GM19395 (cell line): Measurements from ENCODE around the gene GOLGA6A.
"Not testable (repeated sequence)": the region's sequence is repeated elsewhere in the genome, so short reads cannot be mapped to it uniquely, and the experiment has no call there.

Experiments
- ATAC-seq: cut with Tn5 transposase; IDR thresholded peaks from one replicate; pipeline ENCODE4 v1.9.1; 2021; ENCODE audit warnings: mild to moderate bottlenecking, moderate library complexity; ENCODE audit not compliant: unreplicated experiment

GOLGA6A gene

GRCh38 chr15:74108111-74108510 is 25.8 kb upstream of the GOLGA6A start:
- no peak for ATAC-seq

DNA sequence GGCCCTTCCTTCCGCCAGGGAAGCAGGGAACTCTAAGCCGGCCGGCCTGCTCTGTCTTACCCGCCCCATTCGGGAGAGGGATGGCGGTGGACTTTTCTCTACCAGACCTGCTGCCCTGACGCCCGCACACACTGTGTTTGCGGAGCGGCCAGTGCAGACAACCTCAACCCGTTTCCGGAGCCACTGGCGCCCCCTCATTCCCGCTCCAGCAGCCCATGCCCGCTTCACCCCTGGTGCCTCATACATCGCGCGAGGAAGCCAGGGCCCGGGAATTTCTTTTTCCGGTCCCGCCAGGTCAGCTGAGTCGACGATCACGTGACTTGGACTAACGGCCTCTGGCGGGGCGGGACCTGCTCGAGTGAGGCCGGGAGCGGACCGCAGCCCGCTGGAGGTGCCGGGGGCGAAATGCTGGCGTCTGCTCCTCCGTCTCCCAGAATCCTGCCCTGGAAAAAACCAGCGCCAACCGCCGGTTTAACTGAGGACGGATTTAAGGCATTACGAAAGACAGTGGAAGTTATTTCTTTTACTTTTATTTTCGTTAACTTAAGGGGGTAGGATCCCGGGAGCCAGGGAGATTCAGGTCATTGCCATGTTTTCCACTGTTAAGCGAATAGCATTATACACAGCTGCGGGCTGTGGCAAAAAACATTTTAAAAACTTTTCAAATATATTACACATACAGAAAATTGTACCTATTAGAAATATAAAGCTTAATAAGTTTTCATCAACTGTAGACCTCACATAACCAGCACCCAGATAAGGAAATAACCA is 17.8 kb upstream of the GOLGA6A start:
- ATAC-seq, result peak; percentile 84

- ATAC-seq, result not testable (repeated sequence)
Measured at GRCh38 chr15:74096753-74097474, 14.6 kb upstream of the GOLGA6A start.

DNA sequence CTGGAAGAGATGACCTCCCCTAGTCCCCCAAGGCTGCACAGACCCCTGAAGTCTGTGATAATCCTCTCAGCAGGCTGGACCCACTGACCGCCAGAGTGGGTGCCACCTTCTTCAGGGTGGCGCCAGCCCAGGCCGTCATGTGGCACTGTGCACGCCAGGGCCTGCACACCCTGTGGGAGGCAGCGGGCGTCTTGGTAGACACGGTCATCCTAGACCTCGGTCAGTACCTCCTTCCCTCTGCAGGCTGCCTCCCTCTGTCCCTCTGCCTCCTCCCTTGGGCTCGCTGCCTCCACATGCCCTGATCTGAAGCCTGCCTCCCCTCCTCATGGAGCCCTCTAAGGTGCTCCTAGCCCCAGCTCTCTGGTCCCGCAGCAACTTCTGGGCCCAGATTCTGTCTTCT is 13.3 kb upstream of the GOLGA6A start:
- not testable (repeated sequence) for ATAC-seq

GRCh38 chr15:74094567-74094966 is 12.2 kb upstream of the GOLGA6A start:
- not testable (repeated sequence) for ATAC-seq

DNA sequence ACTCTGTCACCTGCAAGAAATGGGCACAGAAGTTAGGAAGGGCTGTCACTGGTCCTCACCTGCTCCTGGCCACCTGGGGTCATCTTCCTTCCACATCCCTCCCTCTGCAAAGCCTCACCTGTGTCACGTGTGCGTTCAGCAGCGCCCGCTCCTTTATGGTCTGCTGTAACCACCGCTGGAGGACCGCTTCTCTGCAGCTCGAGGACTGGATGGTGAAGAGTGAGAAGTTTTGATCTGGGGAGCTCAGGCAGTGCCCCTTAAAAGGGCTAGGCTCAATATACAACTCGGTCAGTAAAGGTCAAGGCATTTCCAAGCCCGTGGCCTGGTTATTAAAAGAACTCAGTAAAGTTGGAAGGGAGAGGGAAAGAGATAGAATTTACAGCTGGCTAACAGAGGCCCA is 6.6 kb downstream of the GOLGA6A start:
- ATAC-seq, result not testable (repeated sequence)

GRCh38 chr15:74072614-74073337 is 9.6 kb downstream of the GOLGA6A start:
- ATAC-seq, result not testable (repeated sequence)

DNA sequence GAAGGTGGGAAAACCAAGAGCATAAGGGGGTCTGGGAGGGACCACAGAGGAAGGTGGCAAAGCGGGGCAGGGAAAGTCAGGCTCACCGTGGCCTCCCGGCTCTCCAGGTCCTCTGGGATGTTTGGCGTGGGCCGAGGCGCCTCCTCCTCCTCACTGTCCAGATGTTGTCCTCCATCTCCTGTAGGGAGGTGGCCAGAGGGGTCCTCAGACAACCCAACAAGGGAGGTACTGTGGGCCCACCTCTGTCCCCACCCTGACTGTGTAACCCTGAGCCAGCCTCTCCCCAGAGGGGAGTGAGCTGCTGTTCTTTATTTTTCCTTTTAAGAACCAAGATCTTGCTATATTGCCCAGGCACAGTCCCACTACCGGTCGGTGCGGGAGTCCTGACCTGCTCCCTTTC is 10.2 kb downstream of the GOLGA6A start:
- ATAC-seq, result not testable (repeated sequence)

GRCh38 chr15:74071645-74072044 is 10.7 kb downstream of the GOLGA6A start:
- ATAC-seq, result not testable (repeated sequence)

DNA sequence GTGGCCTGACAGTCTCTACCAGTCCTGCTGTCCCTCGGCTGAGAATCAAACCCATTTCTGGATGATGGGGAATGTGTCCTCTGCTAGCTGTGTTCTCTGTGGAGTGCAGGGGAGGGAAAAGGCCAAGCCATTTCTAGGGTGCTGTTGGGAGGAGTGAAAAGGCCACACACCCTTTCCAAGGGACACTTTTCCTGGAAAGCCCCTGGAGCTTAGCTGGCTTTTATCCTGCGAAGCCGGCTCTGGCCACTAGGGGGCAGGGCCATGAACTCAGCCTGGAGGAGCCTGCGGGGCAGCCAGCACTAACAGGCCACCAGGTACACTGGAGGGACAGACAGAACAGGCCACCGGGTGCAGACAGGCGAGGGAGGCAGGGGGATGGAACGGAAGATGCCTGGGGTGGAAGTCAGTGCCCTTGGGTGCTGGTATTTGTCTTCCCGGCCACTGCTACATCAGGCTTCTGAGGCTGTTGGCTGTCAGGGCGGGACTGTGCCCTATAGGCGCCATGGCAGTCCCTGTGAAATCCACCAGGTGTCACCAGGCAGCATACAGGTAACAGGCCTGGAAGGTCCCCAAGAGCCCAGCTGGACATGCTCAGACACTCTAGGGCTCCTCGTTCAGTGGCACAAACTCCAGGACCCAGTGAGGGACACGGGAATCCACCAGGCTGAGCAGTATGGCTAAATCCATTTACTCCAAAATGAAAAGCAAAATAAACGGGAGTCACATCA is 16.5 kb downstream of the GOLGA6A start:
- ATAC-seq, result peak; percentile 61

- ATAC-seq, result not testable (repeated sequence)
Measured at GRCh38 chr15:74064822-74065221, 17.5 kb downstream of the GOLGA6A start.

- ATAC-seq, result not testable (repeated sequence)
Measured at GRCh38 chr15:74064183-74064582, 18.2 kb downstream of the GOLGA6A start.

DNA sequence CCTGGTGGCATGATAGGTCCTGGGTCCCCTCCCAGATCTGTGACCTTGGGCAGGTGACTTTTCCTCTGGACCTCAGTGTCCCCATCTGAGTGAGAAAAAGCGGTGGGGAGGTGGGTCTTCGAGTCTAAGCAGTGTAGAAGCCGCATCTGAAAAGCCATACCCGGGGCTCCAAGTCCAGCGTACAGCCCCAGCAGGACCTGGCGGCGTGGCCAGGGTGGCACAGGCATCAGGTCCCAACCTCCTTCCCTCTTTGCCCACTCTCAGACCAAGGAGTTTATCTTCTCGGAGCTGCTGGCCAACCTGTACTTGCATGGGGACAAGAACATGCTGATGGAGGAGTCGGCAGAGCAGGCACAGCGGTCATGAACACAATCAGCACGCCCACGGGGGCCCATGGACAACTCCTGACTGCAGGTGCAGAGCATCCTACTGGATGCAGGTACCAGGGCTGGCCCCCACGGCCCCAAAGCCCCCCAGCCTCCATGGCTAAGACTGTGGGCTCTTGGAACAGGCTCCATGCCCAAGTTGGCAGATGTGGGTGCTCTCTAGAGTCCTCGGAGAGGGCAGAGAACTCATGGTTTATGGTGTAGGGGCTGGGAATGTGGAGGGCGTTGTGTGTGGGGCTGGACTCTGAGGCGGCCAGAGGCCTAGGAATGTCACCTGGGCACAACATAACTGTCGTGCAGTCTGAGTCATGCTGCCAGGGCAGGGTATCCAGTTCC is 18.8 kb downstream of the GOLGA6A start:
- ATAC-seq, result not testable (repeated sequence)

- no peak for ATAC-seq
Measured at GRCh38 chr15:74062671-74063070, 19.7 kb downstream of the GOLGA6A start.

DNA sequence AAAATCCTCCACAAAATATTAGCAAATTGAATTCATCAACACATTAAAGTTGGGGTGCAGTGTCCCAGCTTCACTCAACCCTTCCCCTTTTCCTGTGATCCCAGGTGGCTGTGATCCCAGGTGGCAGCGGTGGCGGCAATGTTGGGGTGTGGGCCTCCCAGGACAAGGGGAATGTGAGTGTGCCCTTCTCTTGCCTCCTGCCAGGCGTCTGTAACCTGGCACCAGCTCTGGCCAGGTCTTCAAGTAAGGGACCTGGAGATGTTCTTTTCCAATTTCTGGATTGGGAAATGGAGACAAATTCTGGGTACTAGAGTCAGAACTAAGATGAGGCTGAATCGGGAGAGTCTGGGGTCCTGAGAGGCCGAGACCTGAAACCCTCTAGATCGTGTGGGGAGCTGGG is 20.1 kb downstream of the GOLGA6A start:
- no peak for ATAC-seq

- no peak for ATAC-seq
Measured at GRCh38 chr15:74060251-74060650, 22.1 kb downstream of the GOLGA6A start.

DNA sequence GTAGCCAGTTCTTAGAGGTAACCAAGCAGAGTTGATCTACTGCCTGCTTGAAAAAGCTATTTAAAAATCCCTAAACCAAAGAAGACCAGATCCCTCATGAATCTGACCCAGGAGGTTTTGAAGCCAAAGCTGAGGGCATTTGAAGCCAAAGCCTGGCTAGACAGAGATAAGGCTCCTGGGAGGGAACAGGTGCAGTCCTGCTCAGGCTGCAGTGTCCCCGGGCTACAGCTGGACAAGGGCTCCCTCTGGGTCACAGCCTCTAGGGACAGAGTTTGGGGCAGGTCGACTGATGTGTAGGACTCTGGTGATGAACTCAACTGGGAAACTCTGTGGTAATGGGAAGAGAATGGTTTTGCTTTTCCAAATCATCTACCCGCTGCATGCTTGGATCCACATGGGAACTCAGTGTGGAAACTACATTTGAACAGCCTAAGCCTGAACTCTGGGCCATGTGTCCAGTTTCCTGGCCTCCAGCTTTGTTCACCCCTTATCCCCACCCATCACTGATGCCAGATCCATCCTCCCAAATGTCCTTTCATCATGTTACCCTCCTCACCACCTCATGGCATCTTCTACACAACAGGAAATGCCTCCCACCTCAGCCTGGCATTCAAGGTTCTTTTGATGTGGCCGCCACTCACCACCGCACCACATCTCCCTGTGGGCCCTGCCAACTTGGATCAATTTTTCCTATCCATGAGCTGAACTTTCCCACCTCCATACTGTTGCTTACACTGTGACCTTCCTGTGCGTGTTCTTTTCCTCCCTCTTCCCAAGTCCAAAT is 23.1 kb downstream of the GOLGA6A start:
- not testable (repeated sequence) for ATAC-seq

DNA sequence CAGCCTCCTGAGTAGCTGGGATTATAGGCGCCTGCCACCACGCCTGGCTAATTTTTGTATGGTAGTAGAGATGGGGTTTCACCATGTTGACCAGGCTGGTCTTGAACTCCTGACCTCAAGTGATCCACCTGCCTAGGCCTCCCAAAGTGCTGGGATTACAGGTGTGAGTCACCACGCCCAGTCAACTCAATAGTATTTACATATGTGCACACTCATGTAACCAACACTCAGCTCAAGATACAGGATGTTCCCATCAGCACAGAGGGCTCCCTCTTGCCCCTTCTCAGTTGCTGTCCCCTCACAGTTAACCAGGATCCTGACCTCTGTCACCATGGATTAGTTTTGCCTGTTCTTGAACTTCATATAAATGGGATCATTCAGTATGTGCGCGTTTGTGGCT is 26.0 kb downstream of the GOLGA6A start:
- not testable (repeated sequence) for ATAC-seq

GRCh38 chr15:74055804-74056203 is 26.5 kb downstream of the GOLGA6A start:
- no peak for ATAC-seq
